Measurements from ENCODE around the gene CSRNP3.

DNA sequence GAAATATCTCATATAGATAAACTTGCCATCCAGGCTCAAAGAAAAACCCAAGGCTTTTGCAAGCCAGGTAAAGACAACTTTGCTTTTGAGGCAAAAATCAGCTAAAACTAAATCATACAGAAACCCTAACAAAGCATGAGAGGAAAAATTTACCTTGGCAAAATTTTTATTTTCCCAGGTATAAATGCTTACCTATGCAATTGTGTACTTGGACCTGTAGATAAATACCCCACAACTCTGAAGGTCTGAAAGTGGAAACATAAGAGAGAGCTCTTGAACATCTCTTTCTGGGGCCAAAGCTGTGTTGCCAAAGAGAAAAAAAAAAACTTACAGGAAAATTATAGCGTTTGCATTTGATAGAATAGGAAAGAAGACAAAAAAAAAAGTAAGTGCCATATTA is 14.6 kb upstream of the CSRNP3 start:
- no peak for TF ChIP-seq ZNF384 (IDR thresholded peaks at IDR 0.05)
- TF ChIP-seq ELF4 (IDR thresholded peaks at IDR 0.05), result no peak
- no peak for TF ChIP-seq BHLHE40 (IDR thresholded peaks at IDR 0.05; ENCODE audit: borderline replicate concordance)
- no peak for TF ChIP-seq FOXA1 (IDR thresholded peaks at IDR 0.05)
- no peak for TF ChIP-seq CTBP1 (IDR thresholded peaks at IDR 0.05; ENCODE audit: borderline replicate concordance)

Data from HEK293T (cell line).